ENCODE measurements around the gene SRPK2.
A peak's percentile ranks its signal among the peaks of the same experiment; 100 is the strongest.
"Not testable (repeated sequence)": the region's sequence is repeated elsewhere in the genome, so short reads cannot be mapped to it uniquely, and the experiment has no call there.

SRPK2 gene

GRCh38 chr7:105309235-105310169, 79.2 kb downstream of the SRPK2 start:
- Histone ChIP-seq H3K9me3 (ENCODE audit: control insufficient read depth in 1 of 2, low read length in 2 of 2) (no peaks in the 10 kb centered on the region), H3K27me3 (ENCODE audit: low read depth, low read length) (no peaks in the 10 kb centered on the region), H3K27ac (ENCODE audit: low read length) (no peak overlapping the region), H3K4me1 (ENCODE audit: control insufficient read depth in 1 of 2, insufficient read depth in 2 of 2, low read length in 2 of 2) (peaks cover 11 to 15% of the 10 kb centered on the region in 2 donors), H3K4me3 (ENCODE audit: low read depth in 1 of 2, low read length in 2 of 2) (no peak overlapping the region), H3K36me3 (ENCODE audit: control insufficient read depth in 1 of 2, insufficient read depth in 2 of 2, low read length in 2 of 2) (no peaks in the 10 kb centered on the region)

DNA sequence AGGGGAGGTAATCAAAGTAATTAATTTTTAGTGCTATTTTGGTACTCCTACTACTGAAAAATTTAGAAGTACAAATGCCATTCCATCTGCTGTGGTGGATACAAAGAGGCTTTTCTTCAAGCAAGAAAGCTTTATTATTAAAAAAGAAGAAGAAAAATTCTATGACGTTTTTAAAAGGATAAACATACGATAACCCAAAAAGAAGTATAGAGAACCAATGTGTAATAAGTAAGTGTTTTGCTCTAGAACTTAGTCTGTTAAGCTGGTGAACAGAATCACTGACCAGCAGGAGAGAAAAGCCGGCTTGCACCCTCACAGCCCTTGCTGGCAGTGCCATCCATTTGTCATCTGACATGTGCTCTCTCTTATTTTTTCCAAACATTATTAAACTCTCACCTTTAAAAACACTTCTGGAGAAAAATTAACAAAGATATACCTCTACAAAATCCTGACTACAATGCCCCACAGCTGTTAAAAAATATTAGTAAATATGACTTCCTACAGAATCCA, 81.5 kb downstream of the SRPK2 start:
- no peak overlapping the region for H3K4me3 ChIP-seq (ENCODE audit: low read depth in 1 of 2, low read length in 2 of 2)
- no peaks in the 10 kb centered on the region for H3K9me3 ChIP-seq (ENCODE audit: control insufficient read depth in 1 of 2, low read length in 2 of 2)
- H3K36me3 ChIP-seq (ENCODE audit: control insufficient read depth in 1 of 2, insufficient read depth in 2 of 2, low read length in 2 of 2) = no peaks in the 10 kb centered on the region
- H3K27me3 ChIP-seq (ENCODE audit: low read depth, low read length) = no peaks in the 10 kb centered on the region
- peaks cover 15 to 18% of the 10 kb centered on the region in 2 donors for H3K4me1 ChIP-seq (ENCODE audit: control insufficient read depth in 1 of 2, insufficient read depth in 2 of 2, low read length in 2 of 2)
- H3K27ac ChIP-seq (ENCODE audit: low read length) = no peak overlapping the region

GRCh38 chr7:105306298-105306748, 82.4 kb downstream of the SRPK2 start:
- Histone ChIP-seq H3K4me3 (ENCODE audit: low read depth in 1 of 2, low read length in 2 of 2) (no peak overlapping the region), H3K27me3 (ENCODE audit: low read depth, low read length) (no peaks in the 10 kb centered on the region), H3K36me3 (ENCODE audit: control insufficient read depth in 1 of 2, insufficient read depth in 2 of 2, low read length in 2 of 2) (no peaks in the 10 kb centered on the region), H3K9me3 (ENCODE audit: control insufficient read depth in 1 of 2, low read length in 2 of 2) (no peaks in the 10 kb centered on the region), H3K4me1 (ENCODE audit: control insufficient read depth in 1 of 2, insufficient read depth in 2 of 2, low read length in 2 of 2) (peaks cover 15 to 18% of the 10 kb centered on the region in 2 donors), H3K27ac (ENCODE audit: low read length) (no peak overlapping the region)

- H3K36me3 ChIP-seq (ENCODE audit: control insufficient read depth in 1 of 2, insufficient read depth in 2 of 2, low read length in 2 of 2) = no peaks in the 10 kb centered on the region
- no peak overlapping the region for H3K4me3 ChIP-seq (ENCODE audit: low read depth in 1 of 2, low read length in 2 of 2)
- H3K27ac ChIP-seq (ENCODE audit: low read length) = no peak overlapping the region
- H3K27me3 ChIP-seq (ENCODE audit: low read depth, low read length) = no peaks in the 10 kb centered on the region
- H3K4me1 ChIP-seq (ENCODE audit: control insufficient read depth in 1 of 2, insufficient read depth in 2 of 2, low read length in 2 of 2) = peaks cover 15 to 18% of the 10 kb centered on the region in 2 donors
- H3K9me3 ChIP-seq (ENCODE audit: control insufficient read depth in 1 of 2, low read length in 2 of 2) = no peaks in the 10 kb centered on the region
Observed at GRCh38 chr7:105305633-105306032, 83.1 kb downstream of the SRPK2 start.

DNA sequence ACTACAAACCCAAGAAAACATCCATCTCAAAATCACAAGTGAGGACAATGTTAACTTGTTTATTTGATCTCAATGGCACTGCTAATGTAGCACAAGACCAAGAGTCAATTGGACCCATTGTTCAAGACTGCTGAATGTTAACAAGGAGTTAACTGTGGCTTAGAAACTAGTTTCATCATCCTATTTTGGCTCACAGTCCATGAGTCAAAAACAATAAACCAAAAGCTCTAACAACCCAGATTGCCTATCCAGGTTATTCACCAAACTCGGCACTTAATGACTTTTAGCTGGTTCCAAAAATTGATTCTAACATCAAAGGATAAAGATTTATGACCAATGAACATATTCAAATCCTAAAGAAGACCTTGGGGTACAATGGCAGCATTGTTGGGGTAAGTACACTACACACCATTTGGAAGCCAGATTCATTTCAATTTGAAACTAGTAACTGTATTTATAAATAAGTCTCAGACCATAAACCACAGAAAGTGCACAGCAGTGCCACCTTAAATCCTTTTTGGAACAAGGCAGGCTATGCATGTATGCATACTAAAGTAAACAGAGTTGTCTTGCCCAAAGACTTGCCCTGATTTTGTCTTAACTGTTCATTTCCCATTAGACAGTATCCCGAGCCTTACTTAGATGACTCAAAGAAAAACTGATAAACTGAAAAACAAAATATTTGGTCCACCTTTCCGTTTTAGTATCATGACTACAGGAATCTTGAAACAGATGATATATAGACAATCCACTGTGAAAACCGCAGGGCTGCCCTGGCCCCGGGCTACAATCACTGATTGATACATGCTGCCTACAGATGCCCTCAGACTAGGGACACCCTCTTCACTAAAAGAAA, 84.5 kb downstream of the SRPK2 start:
- Histone ChIP-seq H3K27ac (ENCODE audit: low read length) (no peak overlapping the region), H3K4me3 (ENCODE audit: low read depth in 1 of 2, low read length in 2 of 2) (peak overlapping the region in 1 of 2 donors; percentile 7), H3K36me3 (ENCODE audit: control insufficient read depth in 1 of 2, insufficient read depth in 2 of 2, low read length in 2 of 2) (no peaks in the 10 kb centered on the region), H3K9me3 (ENCODE audit: control insufficient read depth in 1 of 2, low read length in 2 of 2) (no peaks in the 10 kb centered on the region), H3K27me3 (ENCODE audit: low read depth, low read length) (no peaks in the 10 kb centered on the region), H3K4me1 (ENCODE audit: control insufficient read depth in 1 of 2, insufficient read depth in 2 of 2, low read length in 2 of 2) (peaks cover 12 to 15% of the 10 kb centered on the region in 2 donors)

DNA sequence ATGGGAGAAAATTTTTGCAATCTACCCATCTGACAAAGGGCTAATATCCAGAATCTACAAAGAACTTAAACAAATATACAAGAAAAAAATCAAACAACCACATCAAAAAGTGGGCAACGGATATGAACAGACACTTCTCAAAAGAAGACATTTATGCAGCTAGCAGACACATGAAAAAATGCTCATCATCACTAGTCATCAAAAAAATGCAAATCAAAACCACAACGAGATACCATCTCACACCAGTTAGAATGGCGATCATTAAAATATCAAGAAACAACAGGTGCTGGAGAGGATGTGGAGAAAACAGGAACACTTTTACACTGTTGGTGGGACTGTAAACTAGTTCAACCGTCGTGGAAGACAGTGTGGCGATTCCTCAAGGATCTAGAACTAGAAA, 88.1 kb downstream of the SRPK2 start:
- not testable (repeated sequence) for H3K4me3 ChIP-seq (ENCODE audit: low read depth in 1 of 2, low read length in 2 of 2); H3K9me3 ChIP-seq (ENCODE audit: control insufficient read depth in 1 of 2, low read length in 2 of 2); H3K27ac ChIP-seq (ENCODE audit: low read length); H3K4me1 ChIP-seq (ENCODE audit: control insufficient read depth in 1 of 2, insufficient read depth in 2 of 2, low read length in 2 of 2); H3K36me3 ChIP-seq (ENCODE audit: control insufficient read depth in 1 of 2, insufficient read depth in 2 of 2, low read length in 2 of 2); H3K27me3 ChIP-seq (ENCODE audit: low read depth, low read length)

DNA sequence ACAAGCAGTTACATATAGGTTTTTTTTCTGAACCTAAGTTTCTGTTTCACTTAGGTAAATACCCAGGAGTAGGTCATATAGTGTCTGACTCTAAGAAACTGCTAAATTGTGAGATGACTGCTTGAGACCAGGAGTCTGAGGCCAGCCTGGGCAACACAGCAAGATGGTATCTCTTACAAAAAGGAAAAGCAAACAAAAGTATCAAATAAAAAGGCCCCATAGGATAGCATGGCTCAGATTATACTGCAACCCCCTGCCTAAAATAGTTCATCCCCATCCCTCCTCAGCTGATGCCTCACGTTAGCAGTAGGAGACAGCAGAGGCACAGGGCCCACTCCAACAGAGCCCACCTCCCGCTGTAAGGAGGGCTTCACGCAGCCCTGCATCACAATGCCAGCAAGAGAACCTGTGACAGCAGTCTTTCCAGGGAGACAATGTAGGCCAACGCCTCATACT, 90.3 kb downstream of the SRPK2 start:
- H3K4me1 ChIP-seq (ENCODE audit: control insufficient read depth in 1 of 2, insufficient read depth in 2 of 2, low read length in 2 of 2) = no peaks in the 10 kb centered on the region
- H3K27ac ChIP-seq (ENCODE audit: low read length) = no peak overlapping the region

DNA sequence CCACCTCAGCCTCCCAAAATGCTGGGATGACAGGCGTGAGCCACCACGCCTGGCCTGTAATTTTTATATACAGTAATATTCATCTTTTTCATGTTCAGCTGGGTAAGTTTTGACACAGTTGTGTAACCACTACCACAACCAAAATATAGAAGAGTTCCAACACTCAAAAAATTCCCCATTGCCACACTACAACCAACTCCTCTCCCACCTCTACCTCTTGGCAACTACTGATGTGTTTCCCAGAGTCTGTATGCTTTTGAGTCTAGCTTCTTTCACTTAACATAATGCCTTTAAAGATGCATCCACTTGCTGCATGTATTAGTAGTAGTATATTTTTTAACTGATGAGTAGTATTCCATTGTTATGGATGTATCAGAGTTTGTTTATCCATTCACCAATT, 90.7 kb downstream of the SRPK2 start:
- no peaks in the 10 kb centered on the region for H3K27me3 ChIP-seq (ENCODE audit: low read depth, low read length)
- H3K4me3 ChIP-seq (ENCODE audit: low read depth in 1 of 2, low read length in 2 of 2) = no peak overlapping the region
- H3K27ac ChIP-seq (ENCODE audit: low read length) = no peak overlapping the region
- no peaks in the 10 kb centered on the region for H3K4me1 ChIP-seq (ENCODE audit: control insufficient read depth in 1 of 2, insufficient read depth in 2 of 2, low read length in 2 of 2)
- H3K36me3 ChIP-seq (ENCODE audit: control insufficient read depth in 1 of 2, insufficient read depth in 2 of 2, low read length in 2 of 2) = no peaks in the 10 kb centered on the region
- no peaks in the 10 kb centered on the region for H3K9me3 ChIP-seq (ENCODE audit: control insufficient read depth in 1 of 2, low read length in 2 of 2)

More for the DNA sequence above, 90.3 kb downstream of the SRPK2 start:
- Histone ChIP-seq H3K36me3 (ENCODE audit: control insufficient read depth in 1 of 2, insufficient read depth in 2 of 2, low read length in 2 of 2) (no peaks in the 10 kb centered on the region), H3K9me3 (ENCODE audit: control insufficient read depth in 1 of 2, low read length in 2 of 2) (no peaks in the 10 kb centered on the region), H3K27me3 (ENCODE audit: low read depth, low read length) (no peaks in the 10 kb centered on the region), H3K4me3 (ENCODE audit: low read depth in 1 of 2, low read length in 2 of 2) (no peak overlapping the region)

GRCh38 chr7:105297309-105297708, 91.4 kb downstream of the SRPK2 start:
- Histone ChIP-seq H3K27me3 (ENCODE audit: low read depth, low read length) (no peaks in the 10 kb centered on the region), H3K36me3 (ENCODE audit: control insufficient read depth in 1 of 2, insufficient read depth in 2 of 2, low read length in 2 of 2) (no peaks in the 10 kb centered on the region), H3K4me3 (ENCODE audit: low read depth in 1 of 2, low read length in 2 of 2) (no peak overlapping the region), H3K4me1 (ENCODE audit: control insufficient read depth in 1 of 2, insufficient read depth in 2 of 2, low read length in 2 of 2) (no peaks in the 10 kb centered on the region), H3K27ac (ENCODE audit: low read length) (no peak overlapping the region), H3K9me3 (ENCODE audit: control insufficient read depth in 1 of 2, low read length in 2 of 2) (no peaks in the 10 kb centered on the region)

DNA sequence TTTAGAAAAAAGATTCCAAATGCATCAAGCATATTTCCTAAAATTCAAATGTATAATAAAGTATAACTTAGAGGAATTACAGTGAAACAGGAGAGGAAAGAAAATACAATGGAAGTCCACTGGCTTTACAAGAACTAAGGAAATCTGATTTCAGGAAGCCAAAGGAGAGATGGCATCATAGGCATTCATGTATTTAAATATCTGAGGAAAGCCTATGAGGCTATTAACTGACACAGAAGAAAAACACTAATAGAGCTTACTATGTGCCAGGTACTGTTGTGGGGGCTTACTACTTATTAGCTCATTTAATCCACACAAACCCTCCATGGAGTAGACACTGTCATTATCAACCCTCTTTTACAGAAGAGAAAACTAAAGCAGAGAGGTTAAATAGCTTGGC, 92.2 kb downstream of the SRPK2 start:
- Histone ChIP-seq H3K9me3 (ENCODE audit: control insufficient read depth in 1 of 2, low read length in 2 of 2) (no peaks in the 10 kb centered on the region), H3K27me3 (ENCODE audit: low read depth, low read length) (no peaks in the 10 kb centered on the region), H3K27ac (ENCODE audit: low read length) (no peak overlapping the region), H3K36me3 (ENCODE audit: control insufficient read depth in 1 of 2, insufficient read depth in 2 of 2, low read length in 2 of 2) (no peaks in the 10 kb centered on the region), H3K4me1 (ENCODE audit: control insufficient read depth in 1 of 2, insufficient read depth in 2 of 2, low read length in 2 of 2) (no peaks in the 10 kb centered on the region), H3K4me3 (ENCODE audit: low read depth in 1 of 2, low read length in 2 of 2) (no peak overlapping the region)

All from muscle layer of duodenum (tissue), 2 donors.